ENCODE results near the gene BRAF.
"Not testable (repeated sequence)": the region's sequence is repeated elsewhere in the genome, so short reads cannot be mapped to it uniquely, and the experiment has no call there.

The BRAF gene

DNA sequence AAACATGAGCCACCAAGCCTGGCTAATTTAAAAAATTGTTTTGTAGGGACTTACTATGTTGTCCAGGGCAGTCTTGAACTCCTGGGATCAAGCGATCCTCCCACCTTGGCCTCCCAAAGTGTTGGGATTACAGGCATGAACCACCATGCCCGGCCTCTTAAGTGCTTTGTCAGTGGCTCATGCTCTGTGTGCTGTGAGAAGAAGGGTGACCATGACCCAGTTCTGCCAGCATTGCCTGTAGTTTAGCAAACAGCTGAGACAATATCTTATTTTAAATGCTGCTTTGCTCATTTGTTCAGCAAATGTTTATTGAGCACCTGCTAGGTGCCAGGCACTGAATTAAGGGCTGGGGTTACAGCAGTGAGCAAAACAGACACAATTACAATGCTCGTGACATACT is 243.0 kb downstream of the BRAF start:
- no peak overlapping the region for H3K4me3 ChIP-seq (replicated peaks; ENCODE audit: low read depth, low read length)
- TF ChIP-seq, protein P1, sequence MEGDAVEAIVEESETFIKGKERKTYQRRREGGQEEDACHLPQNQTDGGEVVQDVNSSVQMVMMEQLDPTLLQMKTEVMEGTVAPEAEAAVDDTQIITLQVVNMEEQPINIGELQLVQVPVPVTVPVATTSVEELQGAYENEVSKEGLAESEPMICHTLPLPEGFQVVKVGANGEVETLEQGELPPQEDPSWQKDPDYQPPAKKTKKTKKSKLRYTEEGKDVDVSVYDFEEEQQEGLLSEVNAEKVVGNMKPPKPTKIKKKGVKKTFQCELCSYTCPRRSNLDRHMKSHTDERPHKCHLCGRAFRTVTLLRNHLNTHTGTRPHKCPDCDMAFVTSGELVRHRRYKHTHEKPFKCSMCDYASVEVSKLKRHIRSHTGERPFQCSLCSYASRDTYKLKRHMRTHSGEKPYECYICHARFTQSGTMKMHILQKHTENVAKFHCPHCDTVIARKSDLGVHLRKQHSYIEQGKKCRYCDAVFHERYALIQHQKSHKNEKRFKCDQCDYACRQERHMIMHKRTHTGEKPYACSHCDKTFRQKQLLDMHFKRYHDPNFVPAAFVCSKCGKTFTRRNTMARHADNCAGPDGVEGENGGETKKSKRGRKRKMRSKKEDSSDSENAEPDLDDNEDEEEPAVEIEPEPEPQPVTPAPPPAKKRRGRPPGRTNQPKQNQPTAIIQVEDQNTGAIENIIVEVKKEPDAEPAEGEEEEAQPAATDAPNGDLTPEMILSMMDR (IDR thresholded peaks at IDR 0.05; ENCODE audit: low read length, missing control alignments) = no peak
- no peak for DNase-seq (ENCODE audit: low read depth)

DNA sequence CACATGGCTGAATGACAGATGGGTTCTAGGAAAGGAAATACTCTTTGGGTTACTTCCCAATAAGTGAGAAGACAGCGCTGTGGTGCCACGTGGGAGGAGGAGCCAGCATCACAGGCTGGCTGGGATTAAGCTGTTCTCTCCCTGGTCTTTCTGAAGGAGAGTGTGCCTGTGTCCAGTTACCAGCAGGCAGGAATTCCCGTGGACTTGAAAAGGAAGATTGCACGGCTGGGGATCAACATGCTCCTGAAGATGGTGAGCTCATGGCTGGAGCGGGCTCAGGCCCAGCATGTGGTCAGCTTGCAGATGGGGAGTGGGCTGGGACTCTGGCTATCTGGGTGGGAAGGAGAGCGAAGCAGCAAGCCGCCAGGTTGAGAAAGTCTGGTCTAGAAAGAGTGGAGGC is 243.8 kb downstream of the BRAF start:
- TF ChIP-seq, protein P1 (IDR thresholded peaks at IDR 0.05; ENCODE audit: low read length, missing control alignments) = no peak
- DNase-seq (ENCODE audit: low read depth) = no peak
- no peak overlapping the region for H3K4me3 ChIP-seq (replicated peaks; ENCODE audit: low read depth, low read length)

DNA sequence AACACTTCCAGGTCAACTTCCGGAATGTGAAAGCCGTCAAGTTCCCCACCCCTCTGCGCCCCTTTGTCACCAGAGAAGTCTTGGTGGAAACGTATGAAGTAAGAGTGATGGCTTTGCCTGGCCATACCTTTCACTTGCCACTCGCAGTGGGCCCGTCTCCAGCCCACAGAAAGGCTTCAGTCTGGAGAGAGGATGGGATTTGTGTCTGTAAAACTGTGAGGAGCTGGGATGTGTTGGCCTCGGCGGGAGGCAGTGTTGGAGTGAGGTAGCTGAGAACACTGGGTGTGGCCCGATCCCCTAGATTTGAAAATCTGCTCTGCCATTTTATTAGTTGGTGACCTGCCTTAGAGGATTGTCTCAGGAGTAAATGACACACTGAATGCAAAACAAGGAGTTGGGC is 245.5 kb downstream of the BRAF start:
- no peak overlapping the region for H3K4me3 ChIP-seq (replicated peaks; ENCODE audit: low read depth, low read length)
- TF ChIP-seq, protein P1 (IDR thresholded peaks at IDR 0.05; ENCODE audit: low read length, missing control alignments) = no peak
- no peak for DNase-seq (ENCODE audit: low read depth)

DNA sequence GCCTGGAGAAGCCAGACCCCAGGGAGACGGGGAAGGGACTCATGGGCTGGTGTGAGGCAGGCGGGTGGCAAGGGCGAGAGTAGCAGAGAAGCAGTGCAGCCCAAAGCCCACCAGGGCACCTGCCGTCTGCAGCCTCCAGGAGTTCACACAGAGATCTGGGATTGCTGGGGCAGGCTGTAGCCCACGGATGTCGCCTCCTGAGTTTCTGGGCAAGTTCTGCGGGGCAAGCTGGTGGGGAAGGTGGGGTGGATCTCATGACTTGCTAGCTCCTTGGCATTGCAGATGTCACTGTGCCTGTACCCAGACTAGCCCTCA is 246.0 kb downstream of the BRAF start:
- DNase-seq (ENCODE audit: low read depth) = no peak
- TF ChIP-seq, protein P1 (IDR thresholded peaks at IDR 0.05; ENCODE audit: low read length, missing control alignments) = no peak
- no peak overlapping the region for H3K4me3 ChIP-seq (replicated peaks; ENCODE audit: low read depth, low read length)

DNA sequence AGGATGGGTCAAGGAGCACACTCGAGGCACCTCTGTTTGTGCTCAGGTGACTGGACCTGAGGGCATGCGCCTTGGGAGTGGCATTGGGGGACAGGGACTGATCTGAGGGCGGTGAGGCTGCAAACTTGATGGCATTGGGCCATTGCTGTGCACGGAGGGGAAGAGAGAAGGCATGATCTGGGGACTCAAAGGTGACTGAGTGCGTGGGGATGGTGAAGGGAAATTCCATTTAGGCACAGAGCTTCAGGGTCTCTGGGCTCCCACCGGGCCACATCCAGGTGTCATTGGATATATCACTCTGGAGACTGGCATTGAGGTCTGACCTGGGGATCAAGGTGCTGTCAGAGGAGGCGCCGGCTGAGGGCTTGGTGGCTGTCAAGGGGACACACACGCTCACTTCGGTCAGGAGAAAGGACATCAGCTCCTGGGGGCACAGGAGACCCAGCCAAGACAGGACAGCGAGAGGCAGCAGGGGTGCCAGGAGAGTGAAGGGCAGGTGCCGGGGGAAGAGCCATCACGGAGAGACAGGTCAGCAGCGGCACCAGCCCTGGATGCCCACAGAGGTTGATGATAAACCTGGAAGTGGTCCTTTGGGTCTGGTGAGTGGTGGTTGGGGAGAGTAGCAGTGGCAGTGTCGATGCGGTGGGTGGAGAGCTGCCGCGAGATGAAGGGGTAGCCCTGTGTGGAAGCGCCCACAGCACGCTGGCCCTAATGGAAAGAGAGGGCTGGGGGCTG is 246.5 kb downstream of the BRAF start:
- no peak overlapping the region for H3K4me3 ChIP-seq (replicated peaks; ENCODE audit: low read depth, low read length)
- DNase-seq (ENCODE audit: low read depth) = no peak
- TF ChIP-seq, protein P1 (IDR thresholded peaks at IDR 0.05; ENCODE audit: low read length, missing control alignments) = no peak

DNA sequence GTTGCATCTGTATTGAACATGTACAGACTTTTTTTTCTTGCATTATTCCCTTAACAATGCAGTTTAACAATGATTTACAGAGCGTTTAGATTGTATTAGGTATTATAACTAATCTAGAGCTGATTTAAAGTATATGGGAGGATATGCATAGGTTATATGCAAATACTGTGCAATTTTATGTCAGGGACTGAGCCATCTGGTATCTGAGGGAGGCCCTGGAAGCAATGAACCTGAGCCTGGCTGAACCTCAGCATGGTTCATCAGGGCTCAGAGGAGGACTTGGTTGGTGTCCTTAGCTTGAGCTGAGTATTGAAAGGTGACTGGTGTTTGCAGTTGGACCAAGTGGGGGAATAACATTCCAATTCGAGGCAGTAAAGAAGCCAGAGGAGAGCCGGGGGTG is 247.2 kb downstream of the BRAF start:
- no peak for DNase-seq (ENCODE audit: low read depth)
- H3K4me3 ChIP-seq (replicated peaks; ENCODE audit: low read depth, low read length) = no peak overlapping the region
- TF ChIP-seq, protein P1 (IDR thresholded peaks at IDR 0.05; ENCODE audit: low read length, missing control alignments) = no peak

DNA sequence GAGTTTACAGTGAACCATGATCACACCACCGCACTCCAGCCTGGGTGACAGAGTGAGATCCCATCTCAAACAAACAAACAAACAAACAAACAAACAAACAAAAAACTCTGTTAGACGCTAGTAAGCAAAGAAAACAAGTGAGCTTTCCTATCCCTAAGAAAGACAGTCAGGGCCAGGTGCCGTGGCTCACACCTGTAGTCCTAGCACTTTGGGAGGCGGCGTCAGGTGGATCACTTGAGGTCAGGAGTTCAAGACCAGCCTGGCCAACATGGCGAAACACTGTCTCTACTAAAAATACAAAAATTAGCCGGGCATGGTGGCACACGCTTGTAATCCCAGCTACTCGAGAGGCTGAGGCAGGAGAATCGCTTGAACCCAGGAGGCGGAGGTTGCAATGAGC is 247.8 kb downstream of the BRAF start:
- H3K4me3 ChIP-seq (replicated peaks; ENCODE audit: low read depth, low read length); DNase-seq (ENCODE audit: low read depth): not testable (repeated sequence)
